ENCODE data around the gene IL10RA.

- TF ChIP-seq, protein P1, sequence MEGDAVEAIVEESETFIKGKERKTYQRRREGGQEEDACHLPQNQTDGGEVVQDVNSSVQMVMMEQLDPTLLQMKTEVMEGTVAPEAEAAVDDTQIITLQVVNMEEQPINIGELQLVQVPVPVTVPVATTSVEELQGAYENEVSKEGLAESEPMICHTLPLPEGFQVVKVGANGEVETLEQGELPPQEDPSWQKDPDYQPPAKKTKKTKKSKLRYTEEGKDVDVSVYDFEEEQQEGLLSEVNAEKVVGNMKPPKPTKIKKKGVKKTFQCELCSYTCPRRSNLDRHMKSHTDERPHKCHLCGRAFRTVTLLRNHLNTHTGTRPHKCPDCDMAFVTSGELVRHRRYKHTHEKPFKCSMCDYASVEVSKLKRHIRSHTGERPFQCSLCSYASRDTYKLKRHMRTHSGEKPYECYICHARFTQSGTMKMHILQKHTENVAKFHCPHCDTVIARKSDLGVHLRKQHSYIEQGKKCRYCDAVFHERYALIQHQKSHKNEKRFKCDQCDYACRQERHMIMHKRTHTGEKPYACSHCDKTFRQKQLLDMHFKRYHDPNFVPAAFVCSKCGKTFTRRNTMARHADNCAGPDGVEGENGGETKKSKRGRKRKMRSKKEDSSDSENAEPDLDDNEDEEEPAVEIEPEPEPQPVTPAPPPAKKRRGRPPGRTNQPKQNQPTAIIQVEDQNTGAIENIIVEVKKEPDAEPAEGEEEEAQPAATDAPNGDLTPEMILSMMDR (IDR thresholded peaks at IDR 0.05), result no peak
- no peak for TF ChIP-seq POLR2AphosphoS5 (IDR thresholded peaks at IDR 0.05)
Measured at GRCh38 chr11:117941163-117941707, 45.0 kb upstream of the IL10RA start.

All from esophagus muscularis mucosa (tissue), 3 donors.